OCI-LY3 (cell line): ENCODE results near the gene ADAM8.

ENCODE experiments used
- H2AFZ ChIP-seq: fragments of 200-600, 300-600 bp; shearing (Covaris generic); 2 replicates; pipeline ENCODE4 v1.6.0; 2014; ENCODE audit warnings: antibody characterized with exemption, low read depth, low read length
- H3K27ac ChIP-seq: fragments of 200-600, 300-600 bp; sonication (generic); 2 replicates; pipeline ENCODE4 v1.5.1; 2014; ENCODE audit warnings: mild to moderate bottlenecking, low read length, moderate library complexity, mixed read lengths
- H3K27me3 ChIP-seq: fragments of 200-600, 300-600 bp; sonication (generic); 2 replicates; pipeline ENCODE4 v1.6.1; 2014; ENCODE audit warnings: low read depth, low read length, mixed read lengths
- H3K36me3 ChIP-seq: fragments of 200-600, 300-600 bp; sonication (generic); replicated peaks from 2 replicates; pipeline ENCODE3; 2014; ENCODE audit warnings: low read depth, low read length, mixed read lengths
- H3K4me1 ChIP-seq: fragments of 300-600, 200-600 bp; sonication (generic); 2 replicates; pipeline ENCODE4 v1.6.1; 2014; ENCODE audit warnings: low read length, mixed read lengths
- H3K4me2 ChIP-seq: fragments of 200-600, 300-600 bp; sonication (generic); 2 replicates; pipeline ENCODE4 v1.6.1; 2014; ENCODE audit warnings: low read length, mixed read lengths
- H3K4me3 ChIP-seq: fragments of 300-600, 200-600 bp; sonication (generic); 2 replicates; pipeline ENCODE4 v1.5.1; 2014; ENCODE audit warnings: antibody characterized with exemption, mild to moderate bottlenecking, low read length, moderate library complexity
- H3K79me2 ChIP-seq: fragments of 300-600, 200-600 bp; shearing (Covaris generic); 2 replicates; pipeline ENCODE4 v1.6.1; 2014; ENCODE audit warnings: mild to moderate bottlenecking, low read length, mixed read lengths
- H3K9ac ChIP-seq: fragments of 300-600, 200-600 bp; shearing (Covaris generic); 2 replicates; pipeline ENCODE4 v1.6.0; 2014; ENCODE audit warnings: mild to moderate bottlenecking, low read length, moderate library complexity
- H3K9me3 ChIP-seq: fragments of 200-600, 300-600 bp; shearing (Covaris generic); 2 replicates; pipeline ENCODE4 v1.6.1; 2014; ENCODE audit warnings: low read length, mixed read lengths; ENCODE audit not compliant: insufficient read depth
- H4K20me1 ChIP-seq: fragments of 200-600, 300-600 bp; sonication (generic); 2 replicates; pipeline ENCODE4 v1.6.1; 2016; ENCODE audit warnings: low read length, mixed read lengths; ENCODE audit not compliant: insufficient read depth
- CTCF ChIP-seq: fragments of 200-600, 300-600 bp; sonication (generic); IDR thresholded peaks from 2 replicates; pipeline ENCODE4 v1.5.1; 2014; ENCODE audit warnings: antibody characterized with exemption, low read length, low read depth
- EZH2phosphoT487 ChIP-seq: fragments of 200-600 bp; shearing (Covaris generic); IDR thresholded peaks from 2 replicates; pipeline ENCODE4 v1.6.1; 2018; ENCODE audit warnings: antibody characterized with exemption, mixed run types, low read depth

The ADAM8 gene

GRCh38 chr10:133274751-133275683, 1.7 kb downstream of the ADAM8 start:
- no peak overlapping the region for H2AFZ ChIP-seq
- peaks cover 21% of the 10 kb centered on the region for H3K36me3 ChIP-seq
- peak overlapping the region; percentile 99 for H3K9ac ChIP-seq
- H4K20me1 ChIP-seq, result peaks cover 6% of the 10 kb centered on the region
- no peaks in the 10 kb centered on the region for H3K27me3 ChIP-seq
- peak overlapping the region; percentile 100 for H3K4me3 ChIP-seq
- TF ChIP-seq CTCF (no peak), EZH2phosphoT487 (no peak)
- no peaks in the 10 kb centered on the region for H3K9me3 ChIP-seq
- H3K4me2 ChIP-seq, result peak overlapping the region; percentile 99
- H3K27ac ChIP-seq, result peak overlapping the region; percentile 93
- H3K79me2 ChIP-seq, result peaks cover 25% of the 10 kb centered on the region
- H3K4me1 ChIP-seq, result peaks cover 13% of the 10 kb centered on the region

- TF ChIP-seq EZH2phosphoT487 (no peak), CTCF (no peak)
- H3K79me2 ChIP-seq, result peaks cover 25% of the 10 kb centered on the region
- H3K27ac ChIP-seq, result no peak overlapping the region
- H3K27me3 ChIP-seq, result no peaks in the 10 kb centered on the region
- peak overlapping the region; percentile 39; the same call in 1 of the 2 replicates for H3K4me3 ChIP-seq
- no peaks in the 10 kb centered on the region for H3K9me3 ChIP-seq
- H3K4me1 ChIP-seq, result peaks cover 13% of the 10 kb centered on the region
- no peak overlapping the region for H2AFZ ChIP-seq
- peaks cover 21% of the 10 kb centered on the region for H3K36me3 ChIP-seq
- H3K4me2 ChIP-seq, result peak overlapping the region; percentile 36
- H4K20me1 ChIP-seq, result peaks cover 6% of the 10 kb centered on the region
- no peak overlapping the region; the same call in 1 of the 2 replicates for H3K9ac ChIP-seq
These were observed 3.0 kb downstream of the ADAM8 start for GRCh38 chr10:133273534-133274143.

- H3K79me2 ChIP-seq, result peaks cover 25% of the 10 kb centered on the region
- H3K27ac ChIP-seq, result no peak overlapping the region
- TF ChIP-seq EZH2phosphoT487 (no peak), CTCF (no peak)
- peaks cover 13% of the 10 kb centered on the region for H3K4me1 ChIP-seq
- no peak overlapping the region for H2AFZ ChIP-seq
- H3K4me2 ChIP-seq, result no peak overlapping the region
- H3K9ac ChIP-seq, result no peak overlapping the region
- H4K20me1 ChIP-seq, result peaks cover 6% of the 10 kb centered on the region
- H3K27me3 ChIP-seq, result no peaks in the 10 kb centered on the region
- H3K36me3 ChIP-seq, result peaks cover 21% of the 10 kb centered on the region
- no peak overlapping the region for H3K4me3 ChIP-seq
- H3K9me3 ChIP-seq, result no peaks in the 10 kb centered on the region
These were observed 3.7 kb downstream of the ADAM8 start for GRCh38 chr10:133272964-133273420.
